ENCODE measurements around the gene PRLR. TPM values are rescaled to one million over a fixed set of nuclear protein-coding genes. Genes with fewer than 3 reads are reported as not detected.
A peak's percentile ranks its signal among the peaks of the same experiment; 100 is the strongest.

Gene PRLR
- total and polyA plus RNA-seq, 2 of the 8 experiments (the other 6 are each of a cell fraction or from before 2014, with no cell fraction given) = 0.53 to 2.5 TPM

- peak overlapping the region; percentile 27 for H4K91ac ChIP-seq (replicated peaks; ENCODE audit: insufficient read length, low read length)
- CTCF ChIA-PET (ENCODE audit: partially characterized antibody) = interaction anchor here (0.7 to 3.7 kb wide), 7 partner anchors 10 to 55 kb away, joined by 3 to 15 read pairs (median 4); no protein-coding TSS in a partner anchor
Observed at GRCh38 chr5:35151146-35151920, 79.0 kb downstream of the PRLR start.

More at GRCh38 chr5:35151146-35151920, 79.0 kb downstream of the PRLR start:
- no peak overlapping the region for H3K4me3 ChIP-seq (ENCODE audit: extremely low read depth in 1 of 4, insufficient read depth in 2 of 4, low read depth in 3 of 4, low read length in 4 of 4)
- H2BK12ac ChIP-seq (ENCODE audit: low read depth, low read length) = no peak overlapping the region
- no peaks in the 10 kb centered on the region for H4K20me1 ChIP-seq (replicated peaks in 1 of 2; ENCODE audit: control insufficient read depth in 1 of 2, insufficient read depth in 2 of 2, low read length in 2 of 2)
- H3K23me2 ChIP-seq (ENCODE audit: low read depth, low read length) = peaks cover 2% of the 10 kb centered on the region; the same call in 1 of the 2 replicates
- no peak overlapping the region for H2BK20ac ChIP-seq (ENCODE audit: low read length)
- H3K27ac ChIP-seq (ENCODE audit: low read depth, low read length) = no peak overlapping the region
- DNase-seq (ENCODE audit: low read depth in 1 of 2, low spot score in 2 of 2) = no peak
- no peak overlapping the region for H2BK5ac ChIP-seq (ENCODE audit: low read depth, low read length)
- H2AFZ ChIP-seq (ENCODE audit: low read length) = no peak overlapping the region
- H3K9ac ChIP-seq (replicated peaks in 1 of 4; ENCODE audit: extremely low read depth in 1 of 4, low read depth in 3 of 4, low read length in 3 of 4) = no peak overlapping the region
- no peaks in the 10 kb centered on the region for H3K79me1 ChIP-seq (ENCODE audit: low read depth, low read length)
- no peak overlapping the region for H2AK5ac ChIP-seq (ENCODE audit: low read depth, low read length)
- H4K5ac ChIP-seq (ENCODE audit: insufficient read length, low read depth, low read length) = no peak overlapping the region
- peaks cover 0 to 5% (median 1%) of the 10 kb centered on the region in 4 experiments; a peak in 2 of 7 replicates for H3K4me1 ChIP-seq (replicated peaks in 1 of 4; ENCODE audit: control insufficient read depth in 3 of 4, insufficient read depth in 4 of 4, low read length in 3 of 4)
- no peak overlapping the region for H3K14ac ChIP-seq (ENCODE audit: insufficient read length)
- TF ChIP-seq PHF8 (conservative IDR thresholded peaks at IDR 0.05; ENCODE audit: low read depth, low read length) (no peak), JUN (IDR thresholded peaks at IDR 0.05; ENCODE audit: low read depth, low read length) (no peak), CBX8 (IDR thresholded peaks at IDR 0.05; ENCODE audit: borderline replicate concordance, low read depth, low read length) (no peak), NANOG (IDR thresholded peaks at IDR 0.05; ENCODE audit: insufficient read depth, low read depth, low read length, poor library complexity, severe bottlenecking) (no peak), SAP30 (IDR thresholded peaks at IDR 0.05; ENCODE audit: insufficient read depth, insufficient replicate concordance, low read length) (no peak), CBX5 (IDR thresholded peaks at IDR 0.05; ENCODE audit: low read depth, low read length) (no peak), TAF7 (optimal IDR thresholded peaks at IDR 0.05; ENCODE audit: borderline replicate concordance, low read depth, low read length) (no peak), SP1 (IDR thresholded peaks at IDR 0.05; ENCODE audit: low read depth, low read length) (no peak), POLR2A (IDR thresholded peaks at IDR 0.05; ENCODE audit: control extremely low read depth in 1 of 2, low read depth in 2 of 2, low read length in 2 of 2) (no peak), NRF1 (IDR thresholded peaks at IDR 0.05; ENCODE audit: low read depth, low read length) (no peak), ZNF274 (IDR thresholded peaks at IDR 0.05; ENCODE audit: borderline replicate concordance, extremely low read depth, low read length) (no peak), JUND (IDR thresholded peaks at IDR 0.05; ENCODE audit: low read length) (no peak)
- H3K27me3 ChIP-seq (replicated peaks in 1 of 4; ENCODE audit: control insufficient read depth in 3 of 4, extremely low read depth in 1 of 4, insufficient read depth in 3 of 4, low read length in 3 of 4) = no peaks in the 10 kb centered on the region
- H3K79me2 ChIP-seq (ENCODE audit: control insufficient read depth in 1 of 2, insufficient read depth in 2 of 2, low read length in 2 of 2) = no peaks in the 10 kb centered on the region
- H4K8ac ChIP-seq (ENCODE audit: extremely low read depth, insufficient read depth, low read length) = no peak overlapping the region
- H3K36me3 ChIP-seq (ENCODE audit: control insufficient read depth in 2 of 4, insufficient read depth in 4 of 4, low read length in 3 of 4) = no peaks in the 10 kb centered on the region
- no peak overlapping the region for H3K23ac ChIP-seq (ENCODE audit: insufficient read length)
- no peak overlapping the region for H3K18ac ChIP-seq (ENCODE audit: extremely low read depth, low read length)
- H3K9me3 ChIP-seq (ENCODE audit: insufficient read depth in 2 of 2, low read depth in 1 of 2, low read length in 1 of 2) = no peaks in the 10 kb centered on the region
- no peak overlapping the region for H3K56ac ChIP-seq (replicated peaks; ENCODE audit: insufficient read length, low read depth, low read length)
- WGBS, 2 experiments (ENCODE audit: extremely low coverage in 1 of 2, insufficient coverage in 1 of 2, insufficient read length in 1 of 2, insufficient replicate concordance in 2 of 2, low coverage in 1 of 2, low lambda C conversion rate in 2 of 2, missing lambda C conversion rate in 1 of 2) = 100% methylated on average over 1 of the region's 1 CpG; no CpG with 5 or more reads in 1 of the 2 experiments
- no peak overlapping the region for H3K4ac ChIP-seq (replicated peaks; ENCODE audit: insufficient read length, low read depth, low read length)
- no peak overlapping the region for H3K4me2 ChIP-seq (ENCODE audit: insufficient read depth in 1 of 2, low read depth in 2 of 2, low read length in 2 of 2)
- H2BK15ac ChIP-seq (ENCODE audit: low read length) = no peak overlapping the region; the same call in 1 of the 2 replicates
- POLR2A ChIA-PET (ENCODE audit: partially characterized antibody) = interaction anchor here (1.6 kb wide), 1 partner anchor 18 kb away, joined by 3 read pairs; no protein-coding TSS in a partner anchor
- H2BK120ac ChIP-seq (replicated peaks; ENCODE audit: low read depth, low read length) = no peak overlapping the region
- peak; percentile 24 for FAIRE-seq
